ENCODE measurements around the gene KRTAP10-8. TPM values are rescaled to one million over a fixed set of nuclear protein-coding genes. Genes with fewer than 3 reads are reported as not detected.

The KRTAP10-8 gene
- total RNA-seq, 1 experiment from 2014 or later, result not detected

- ATAC-seq, result no peak
- Mint-ChIP-seq H3K36me3 (peaks cover 23% of the 10 kb centered on the region), H3K27me3 (ENCODE audit: low read depth) (peaks cover 10% of the 10 kb centered on the region), H3K9me3 (peaks cover 24% of the 10 kb centered on the region), H3K4me1 (peaks cover 39% of the 10 kb centered on the region), H3K4me3 (no peak overlapping the region), H3K27ac (no peak overlapping the region)
- TF ChIP-seq ZNF396 (CRISPR knock-in tag; IDR thresholded peaks at IDR 0.05; ENCODE audit: borderline replicate concordance) (no peak), MAX (CRISPR knock-in tag; IDR thresholded peaks at IDR 0.05) (no peak), MXD4 (CRISPR knock-in tag; IDR thresholded peaks at IDR 0.05; ENCODE audit: borderline replicate concordance) (no peak), SMAD4 (CRISPR knock-in tag; IDR thresholded peaks at IDR 0.05) (no peak), NR2C2 (CRISPR knock-in tag; IDR thresholded peaks at IDR 0.05) (no peak), FOXP1 (CRISPR knock-in tag; IDR thresholded peaks at IDR 0.05; ENCODE audit: borderline replicate concordance) (no peak), TEAD4 (CRISPR knock-in tag; IDR thresholded peaks at IDR 0.05) (no peak), PRDM15 (CRISPR knock-in tag; IDR thresholded peaks at IDR 0.05) (no peak), ZNF416 (CRISPR knock-in tag; IDR thresholded peaks at IDR 0.05) (no peak), ZSCAN18 (CRISPR knock-in tag; IDR thresholded peaks at IDR 0.05) (no peak), JAZF1 (CRISPR knock-in tag; IDR thresholded peaks at IDR 0.05) (no peak), ZNF121 (CRISPR knock-in tag; IDR thresholded peaks at IDR 0.05) (no peak), RORB (CRISPR knock-in tag; IDR thresholded peaks at IDR 0.05) (no peak), ZMAT4 (CRISPR knock-in tag; IDR thresholded peaks at IDR 0.05) (no peak), IRF2 (CRISPR knock-in tag; IDR thresholded peaks at IDR 0.05; ENCODE audit: borderline replicate concordance, low read depth) (no peak), TEAD1 (CRISPR knock-in tag; IDR thresholded peaks at IDR 0.05) (no peak)
- ChIA-PET CTCF (no interaction called here), POLR2A (no interaction called here)
- no peak for DNase-seq (ENCODE audit: low spot score)
These were observed 45.0 kb downstream of the KRTAP10-8 start for GRCh38 chr21:44656868-44657267.

GRCh38 chr21:44657635-44658540 is 46.0 kb downstream of the KRTAP10-8 start, which contains the start of gene KRTAP12-3:
Gene KRTAP12-3, plus strand, starts transcription at chr21:44657932. Its CDS starts 48 bp downstream, at chr21:44657980.
- DNase-seq (ENCODE audit: low spot score) (no peak), ATAC-seq (no peak)
- H3K4me1 Mint-ChIP-seq, result peaks cover 39% of the 10 kb centered on the region
- peaks cover 23% of the 10 kb centered on the region for H3K36me3 Mint-ChIP-seq
- no peak within 1 kb of the TSS for H3K4me3 Mint-ChIP-seq
- CTCF ChIA-PET, result no interaction called here
- TF ChIP-seq ZBTB21 (CRISPR knock-in tag; IDR thresholded peaks at IDR 0.05; ENCODE audit: borderline replicate concordance), result no peak
- TF ChIP-seq FOXP4 (CRISPR knock-in tag; IDR thresholded peaks at IDR 0.05), result no peak
- no peak for TF ChIP-seq ESRRA (CRISPR knock-in tag; IDR thresholded peaks at IDR 0.05; ENCODE audit: borderline replicate concordance)
- H3K9me3 Mint-ChIP-seq, result peaks cover 22% of the 10 kb centered on the region
- POLR2A ChIA-PET, result no interaction called here
- H3K27me3 Mint-ChIP-seq (ENCODE audit: low read depth), result peaks cover 8% of the 10 kb centered on the region
- H3K27ac Mint-ChIP-seq, result peak within 1 kb of the TSS; percentile 69
